H1 (cell line): Measurements from ENCODE around the gene MAP2K5. TPM values are rescaled to one million over a fixed set of nuclear protein-coding genes. Genes with fewer than 3 reads are reported as not detected.

Experiments
- CHD2 ChIP-seq: IDR thresholded peaks from 2 replicates; pipeline ENCODE4 v1.6.1; 2012; ENCODE audit warnings: low read length, improper control_type of control experiment
- CHD7 ChIP-seq: fragments of 300-600 bp; sonication (generic); IDR thresholded peaks from 2 replicates; pipeline ENCODE4 v1.7.1; 2012; ENCODE audit warnings: low read length, moderate library complexity, mild to moderate bottlenecking, inconsistent platforms; ENCODE audit not compliant: insufficient replicate concordance
- CREB1 ChIP-seq: IDR thresholded peaks from 2 replicates; pipeline ENCODE4 v1.6.1; 2012; ENCODE audit warnings: inconsistent platforms
- GABPA ChIP-seq: IDR thresholded peaks from 2 replicates; pipeline ENCODE4 v1.6.1; 2011; ENCODE audit warnings: mild to moderate bottlenecking, low read length, moderate library complexity, borderline replicate concordance; ENCODE audit not compliant: insufficient read depth
- JUN ChIP-seq: IDR thresholded peaks from 2 replicates; pipeline ENCODE4 v1.6.1; 2011; ENCODE audit warnings: low read depth, mild to moderate bottlenecking, improper control_type of control experiment, low read length
- NRF1 ChIP-seq: IDR thresholded peaks from 2 replicates; pipeline ENCODE4 v1.6.1; 2011; ENCODE audit warnings: mild to moderate bottlenecking, low read depth, low read length, improper control_type of control experiment
- PHF8 ChIP-seq: fragments of 200-600 bp; sonication (generic); conservative IDR thresholded peaks from 2 replicates; pipeline ENCODE4 v1.7.1; 2012; ENCODE audit warnings: low read depth, mild to moderate bottlenecking, inconsistent platforms, low read length, moderate library complexity
- POLR2AphosphoS5 ChIP-seq: IDR thresholded peaks from 2 replicates; pipeline ENCODE4 v1.6.1; 2011; ENCODE audit warnings: low read depth, low read length
- SAP30 ChIP-seq: fragments of 300-600 bp; sonication (generic); IDR thresholded peaks from 2 replicates; pipeline ENCODE4 v1.7.1; 2012; ENCODE audit warnings: low read length, moderate library complexity, mild to moderate bottlenecking, inconsistent platforms; ENCODE audit not compliant: insufficient read depth, insufficient replicate concordance
- SP4 ChIP-seq: IDR thresholded peaks from 2 replicates; pipeline ENCODE4 v1.6.1; 2012; ENCODE audit warnings: low read length, inconsistent platforms
- YY1 ChIP-seq: IDR thresholded peaks from 2 replicates; pipeline ENCODE4 v1.6.1; 2011; ENCODE audit warnings: low read depth, mild to moderate bottlenecking, low read length
- polyA plus RNA-seq, 7 experiments: library from polyadenylated mRNA; depleted of rRNA in 3 of 7; stranded (reverse) in 5 of 7; unstranded in 2 of 7; fragments of >200 nt in 5 of 7; fragments of 200-250 nt in 2 of 7; gene quantifications; 1 replicate in 5 of 7; 2 replicates in 1 of 7; 4 replicates in 1 of 7; pipeline versions ENCODE4 v1.2.1 to v1.2.3, GENCODE V29; 2011 to 2013; ENCODE audit warnings: missing spikeins in 2 of 7, mixed read lengths in 2 of 7
- total RNA-seq: library from RNA; stranded (reverse); fragmentation: NEBNext Ultra II Directional; extraction: Animal tissue kit (Norgen Biotek cat#: 25700); gene quantifications from 2 replicates; pipeline ENCODE4 v1.2.1, GENCODE V29; 2021

MAP2K5 gene
- total and polyA plus RNA-seq, 2 of the 8 experiments (the other 6 are each of a cell fraction or from before 2014, with no cell fraction given): 4.4 to 15.8 TPM

GRCh38 chr15:67803996-67804843 lies 261.7 kb downstream of the MAP2K5 start (continued):
- no peak for TF ChIP-seq JUN
- no peak for TF ChIP-seq PHF8
- no peak for TF ChIP-seq NRF1
- no peak for TF ChIP-seq CHD2
- TF ChIP-seq CREB1: peak; percentile 36
- peak; percentile 64; the same call in 1 of the 2 replicates for TF ChIP-seq YY1
- no peak for TF ChIP-seq POLR2AphosphoS5
- no peak for TF ChIP-seq SP4
- no peak for TF ChIP-seq SAP30
- no peak for TF ChIP-seq CHD7
- no peak for TF ChIP-seq GABPA
